HEK293 (cell line): ENCODE results near the gene CACNA1B.

Experiments
- CTCF ChIA-PET: fragments of 350-600 bp; formaldehyde crosslinking; extraction: SDS; loops from one replicate; lab custom pipeline; 2021; ENCODE audit warnings: antibody characterized with exemption; lab: Yijun Ruan, JAX
- POLR2A ChIA-PET: fragments of 300-600 bp; formaldehyde crosslinking; extraction: SDS; loops from one replicate; lab custom pipeline; 2020; ENCODE audit warnings: antibody characterized with exemption, inconsistent platforms; lab: Yijun Ruan, JAX
- H3K27ac ChIP-seq: fragments of 200-500 bp; sonication (Bioruptor generic); 2 replicates; pipeline ENCODE4 v1.5.1; 2014; ENCODE audit warnings: low read depth, low read length, control low read depth, inconsistent platforms; ENCODE audit errors: extremely low read depth
- H3K36me3 ChIP-seq, 2 experiments: fragments of 200-500 bp in 1 of 2; sonication (Bioruptor generic) in 1 of 2; 1 replicate in 1 of 2; 2 replicates in 1 of 2; pipeline ENCODE4 v1.5.1; 2014 to 2017; ENCODE audit warnings: inconsistent platforms in 2 of 2, low read length in 2 of 2; ENCODE audit not compliant: control insufficient read depth in 2 of 2, insufficient read depth in 1 of 2
- H3K4me1 ChIP-seq: fragments of 200-500 bp; sonication (Bioruptor generic); 2 replicates; pipeline ENCODE4 v1.5.1; 2014; ENCODE audit warnings: mild to moderate bottlenecking, low read length, inconsistent platforms; ENCODE audit not compliant: control insufficient read depth, insufficient read depth
- H3K4me3 ChIP-seq: 2 replicates; pipeline ENCODE4 v1.5.1; 2011; ENCODE audit warnings: low read depth, mild to moderate bottlenecking, control low read depth, low read length, moderate library complexity
- H3K9me3 ChIP-seq: fragments of 200-500 bp; sonication (Bioruptor generic); 2 replicates; pipeline ENCODE4 v1.5.1; 2014; ENCODE audit warnings: low read depth, low read length, inconsistent platforms; ENCODE audit not compliant: control insufficient read depth, insufficient read depth
- PRDM2 ChIP-seq: fragments of 450-650 bp; formaldehyde crosslinking; IDR thresholded peaks from 2 replicates; pipeline ENCODE4 v1.5.1; 2016; ENCODE audit warnings: missing biosample characterization, missing genetic modification characterization, borderline replicate concordance
- RBAK ChIP-seq: fragments of 450-650 bp; formaldehyde crosslinking; IDR thresholded peaks from 2 replicates; pipeline ENCODE4 v1.5.1; 2016; ENCODE audit warnings: missing biosample characterization, missing genetic modification characterization
- SCRT2 ChIP-seq: fragments of 450-650 bp; formaldehyde crosslinking; IDR thresholded peaks from 2 replicates; pipeline ENCODE4 v1.5.1; 2016; ENCODE audit warnings: missing biosample characterization, missing genetic modification characterization
- SP2 ChIP-seq: fragments of 450-650 bp; formaldehyde crosslinking; IDR thresholded peaks from 2 replicates; pipeline ENCODE4 v1.5.1; 2016; ENCODE audit warnings: missing biosample characterization, missing genetic modification characterization
- ZFP41 ChIP-seq: fragments of 450-650 bp; formaldehyde crosslinking; IDR thresholded peaks from 2 replicates; pipeline ENCODE4 v1.5.1; 2016; ENCODE audit warnings: missing biosample characterization, missing genetic modification characterization, borderline replicate concordance
- ZNF10 ChIP-seq: fragments of 450-650 bp; formaldehyde crosslinking; IDR thresholded peaks from 2 replicates; pipeline ENCODE4 v1.5.1; 2017; ENCODE audit warnings: missing biosample characterization, missing genetic modification characterization
- ZNF148 ChIP-seq: fragments of 450-650 bp; formaldehyde crosslinking; IDR thresholded peaks from 2 replicates; pipeline ENCODE4 v1.5.0; 2017; ENCODE audit warnings: missing biosample characterization, missing genetic modification characterization, borderline replicate concordance
- ZNF26 ChIP-seq: fragments of 450-650 bp; formaldehyde crosslinking; IDR thresholded peaks from 2 replicates; pipeline ENCODE4 v1.5.1; 2016; ENCODE audit warnings: missing biosample characterization, missing genetic modification characterization
- ZNF266 ChIP-seq: fragments of 450-650 bp; formaldehyde crosslinking; IDR thresholded peaks from 2 replicates; pipeline ENCODE4 v1.5.1; 2016; ENCODE audit warnings: missing biosample characterization, missing genetic modification characterization, low read depth
- ZNF274 ChIP-seq, 2 experiments: fragments of 200-500 bp in 1 of 2; fragments of 450-650 bp in 1 of 2; sonication (Bioruptor generic) in 1 of 2; formaldehyde crosslinking in 1 of 2; IDR thresholded peaks; 2 replicates each; pipeline versions ENCODE4 v1.5.1 to v1.6.1; 2014 to 2016; ENCODE audit warnings: borderline replicate concordance in 1 of 2, inconsistent platforms in 1 of 2, low read length in 1 of 2, missing biosample characterization in 1 of 2, missing genetic modification characterization in 1 of 2
- ZNF354C ChIP-seq: fragments of 450-650 bp; formaldehyde crosslinking; IDR thresholded peaks from 2 replicates; pipeline ENCODE4 v1.5.1; 2016; ENCODE audit warnings: missing biosample characterization, missing genetic modification characterization, low read depth, borderline replicate concordance
- ZNF362 ChIP-seq: fragments of 450-650 bp; formaldehyde crosslinking; IDR thresholded peaks from 2 replicates; pipeline ENCODE4 v1.5.1; 2016; ENCODE audit warnings: missing biosample characterization, missing genetic modification characterization
- ZNF366 ChIP-seq: fragments of 450-650 bp; formaldehyde crosslinking; conservative IDR thresholded peaks from 2 replicates; pipeline ENCODE4 v1.5.1; 2016; ENCODE audit warnings: missing biosample characterization, missing genetic modification characterization
- ZNF48 ChIP-seq: fragments of 450-650 bp; formaldehyde crosslinking; IDR thresholded peaks from 2 replicates; pipeline ENCODE4 v1.5.1; 2016; ENCODE audit warnings: missing biosample characterization, missing genetic modification characterization
- ZNF488 ChIP-seq: fragments of 450-650 bp; formaldehyde crosslinking; IDR thresholded peaks from 2 replicates; pipeline ENCODE4 v1.5.1; 2016; ENCODE audit warnings: missing biosample characterization, missing genetic modification characterization
- ZNF600 ChIP-seq: fragments of 450-650 bp; formaldehyde crosslinking; IDR thresholded peaks from 2 replicates; pipeline ENCODE4 v1.5.1; 2016; ENCODE audit warnings: missing biosample characterization, missing genetic modification characterization

Gene CACNA1B

GRCh38 chr9:138073808-138074207, 196.2 kb downstream of the CACNA1B start (continued):
- TF ChIP-seq ZNF274 (IDR thresholded peaks at IDR 0.05; ENCODE audit: low read length), result no peak
- no peak for TF ChIP-seq ZNF274 (tag by site-specific recombination; IDR thresholded peaks at IDR 0.05; ENCODE audit: borderline replicate concordance)

- POLR2A ChIA-PET, result no interaction called here
- TF ChIP-seq SCRT2 (tag by site-specific recombination) (peak; percentile 77), ZNF366 (no peak)
- TF ChIP-seq, all 188 proteins: peak for 1
- no peak overlapping the region for H3K4me3 ChIP-seq
- H3K27ac ChIP-seq, result no peak overlapping the region
- CTCF ChIA-PET, result no interaction called here
- no peaks in the 10 kb centered on the region for H3K4me1 ChIP-seq
- no peaks in the 10 kb centered on the region for H3K36me3 ChIP-seq
- H3K9me3 ChIP-seq, result no peaks in the 10 kb centered on the region
Observed at GRCh38 chr9:138074516-138074915, 196.9 kb downstream of the CACNA1B start.

- CTCF ChIA-PET, result no interaction called here
- Histone ChIP-seq H3K27ac (no peak overlapping the region), H3K4me3 (no peak overlapping the region), H3K4me1 (no peaks in the 10 kb centered on the region), H3K36me3 (no peaks in the 10 kb centered on the region), H3K9me3 (no peaks in the 10 kb centered on the region)
- TF ChIP-seq ZNF600 (tag by site-specific recombination) (0 out of 2 replicates have a peak, but pooled peaks have one; percentile 0), ZNF362 (tag by site-specific recombination) (no peak)
- POLR2A ChIA-PET, result no interaction called here
Observed at GRCh38 chr9:138075496-138075895, 197.9 kb downstream of the CACNA1B start.

- Histone ChIP-seq H3K4me1 (no peaks in the 10 kb centered on the region), H3K9me3 (no peaks in the 10 kb centered on the region), H3K36me3 (no peaks in the 10 kb centered on the region), H3K27ac (no peak overlapping the region), H3K4me3 (no peak overlapping the region)
- CTCF ChIA-PET, result interaction anchor here (1.4 to 1.6 kb wide), 2 partner anchors 10 to 11 kb away, joined by 3 to 4 read pairs; no protein-coding TSS in a partner anchor
- POLR2A ChIA-PET, result no interaction called here
- TF ChIP-seq ZNF10 (tag by site-specific recombination), result no peak
- TF ChIP-seq ZNF48, result no peak
- TF ChIP-seq ZNF488 (tag by site-specific recombination), result no peak
- no peak for TF ChIP-seq ZNF266 (tag by site-specific recombination)
- TF ChIP-seq ZNF354C (tag by site-specific recombination), result no peak
- TF ChIP-seq ZNF148 (tag by site-specific recombination), result no peak
- no peak for TF ChIP-seq PRDM2 (tag by site-specific recombination)
- TF ChIP-seq ZNF26 (tag by site-specific recombination), result no peak
- no peak for TF ChIP-seq ZFP41 (tag by site-specific recombination)
- TF ChIP-seq SP2 (tag by site-specific recombination), result no peak
- no peak for TF ChIP-seq RBAK (tag by site-specific recombination)
Observed at GRCh38 chr9:138075961-138076649, 198.5 kb downstream of the CACNA1B start.
